GM12875 (cell line): ENCODE measurements around the gene SSBP3.

Experiments
- H3K4me3 ChIP-seq: one replicate; pipeline ENCODE4 v1.5.1; 2011; ENCODE audit warnings: low read depth, low read length, control low read depth
- CTCF ChIP-seq: IDR thresholded peaks from 2 replicates; pipeline ENCODE4 v1.5.1; 2011; ENCODE audit warnings: low read depth, mild to moderate bottlenecking, control low read depth, inconsistent platforms, low read length, moderate library complexity, borderline replicate concordance; ENCODE audit not compliant: insufficient read depth

The SSBP3 gene

GRCh38 chr1:54404263-54404662 lies 1.9 kb downstream of the SSBP3 start:
- no peak overlapping the region for H3K4me3 ChIP-seq
- TF ChIP-seq CTCF = no peak

DNA sequence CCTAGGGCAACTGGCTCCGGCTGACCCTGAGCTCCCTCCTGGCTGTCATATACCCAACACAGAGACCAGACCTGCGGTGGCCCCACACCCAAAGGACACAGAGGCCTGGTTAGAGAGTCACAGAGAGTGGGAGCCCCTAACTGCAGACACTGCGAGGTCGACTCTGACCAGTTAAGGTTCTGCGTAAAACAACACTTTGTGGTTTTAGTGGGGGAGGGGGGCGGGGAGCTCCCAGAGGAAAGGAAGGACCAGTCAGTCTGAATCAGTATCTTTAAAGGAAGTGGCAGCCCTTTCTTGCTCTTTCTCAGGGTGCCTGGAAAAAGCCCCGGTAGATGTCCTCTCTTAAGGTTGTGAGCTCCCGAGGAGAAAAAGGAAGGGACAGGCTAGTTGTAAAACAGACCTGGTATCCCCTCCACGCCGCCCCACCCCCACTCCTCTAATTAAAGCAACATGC lies 2.4 kb downstream of the SSBP3 start:
- H3K4me3 ChIP-seq = no peak overlapping the region
- TF ChIP-seq CTCF = no peak

GRCh38 chr1:54403405-54403804 lies 2.8 kb downstream of the SSBP3 start:
- no peak for TF ChIP-seq CTCF
- no peak overlapping the region for H3K4me3 ChIP-seq

DNA sequence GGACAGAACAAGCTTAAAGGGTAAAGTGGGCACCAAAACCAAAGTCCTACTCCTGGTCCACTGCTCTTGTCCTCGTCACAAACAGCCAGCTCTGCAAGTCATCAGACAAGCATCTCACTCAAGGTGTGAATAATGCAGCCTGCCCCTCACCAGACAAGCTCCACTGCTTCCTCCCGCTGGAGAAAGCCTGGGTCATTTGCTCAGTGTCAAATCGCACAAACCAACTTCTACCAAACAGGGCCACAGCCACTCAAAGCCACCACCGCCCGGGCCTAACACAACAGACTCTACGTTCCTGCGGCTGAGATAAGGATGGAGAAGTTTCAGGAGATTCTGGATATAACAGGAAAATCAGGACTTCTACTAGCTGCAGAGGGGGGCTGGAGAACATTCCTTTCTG lies 3.3 kb downstream of the SSBP3 start:
- no peak for TF ChIP-seq CTCF
- H3K4me3 ChIP-seq = no peak overlapping the region

GRCh38 chr1:54401799-54402198 lies 4.4 kb downstream of the SSBP3 start:
- H3K4me3 ChIP-seq = no peak overlapping the region
- TF ChIP-seq CTCF = no peak

DNA sequence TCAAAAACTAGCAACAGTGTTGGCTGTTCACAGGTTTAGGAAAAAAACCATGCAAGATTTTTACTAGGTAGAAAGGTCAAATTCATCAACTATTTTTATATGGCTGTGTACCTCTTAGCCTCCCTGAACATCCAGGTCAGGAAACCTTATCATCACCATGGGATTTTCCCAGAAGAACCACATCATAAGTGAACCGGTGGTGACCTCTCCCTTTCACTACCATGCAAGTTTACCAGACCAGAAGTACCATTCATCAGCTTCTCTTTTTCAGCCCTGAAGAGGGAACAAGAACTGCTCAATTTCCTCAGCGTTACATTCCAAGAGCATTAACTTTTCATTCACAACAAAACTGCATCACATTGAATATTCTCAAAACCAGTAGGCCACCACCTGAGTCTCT lies 5.9 kb downstream of the SSBP3 start:
- no peak overlapping the region for H3K4me3 ChIP-seq
- TF ChIP-seq CTCF = no peak

DNA sequence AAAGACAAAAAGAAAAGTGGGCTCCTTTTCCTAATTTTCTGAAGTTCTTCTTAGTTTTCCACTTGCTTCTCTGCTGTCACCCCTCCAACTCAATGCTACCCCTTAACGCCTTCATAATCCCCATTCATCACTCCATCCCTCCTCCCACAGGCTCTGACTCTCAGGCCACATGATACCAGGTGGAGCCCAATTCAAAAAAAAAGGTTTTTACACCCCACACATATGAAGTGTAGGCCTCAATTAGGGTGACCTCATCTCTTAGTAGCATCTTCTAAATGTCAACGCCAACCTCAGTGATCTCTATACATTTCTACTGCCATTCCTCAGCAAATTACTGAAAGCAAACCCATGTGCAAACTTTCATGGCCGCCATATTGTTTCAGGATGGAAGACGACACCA lies 6.4 kb downstream of the SSBP3 start:
- TF ChIP-seq CTCF = no peak
- H3K4me3 ChIP-seq = no peak overlapping the region
